CD4-positive, CD25-positive, alpha-beta regulatory T cell (primary cell): ENCODE results near the gene ZSWIM2. TPM values are rescaled to one million over a fixed set of nuclear protein-coding genes. Genes with fewer than 3 reads are reported as not detected.

Experiments used
- ATAC-seq, 2 donors: fragments of 150-1000 bp; cut with Tn5 transposase; one replicate each; pipeline ENCODE4 v1.10.0; 2021; ENCODE audit warnings: low read depth in 2 of 2, moderate number of reproducible peaks in 2 of 2, moderate library complexity in 1 of 2
- DNase-seq, 3 donors: peaks; one replicate each; pipeline versions ENCODE4 v3.0.0 to v3.0.0-alpha.2; 2012 to 2022; ENCODE audit warnings: mixed read lengths in 1 of 3
- H3K27ac ChIP-seq: one replicate; pipeline ENCODE4 v1.7.0; 2013; ENCODE audit warnings: mild to moderate bottlenecking, low read length; ENCODE audit not compliant: insufficient read depth, poor library complexity, severe bottlenecking
- H3K27me3 ChIP-seq: one replicate; pipeline ENCODE4 v1.7.0; 2013; ENCODE audit warnings: low read length; ENCODE audit not compliant: control insufficient read depth, insufficient read depth
- H3K36me3 ChIP-seq: one replicate; pipeline ENCODE4 v1.7.0; 2013; ENCODE audit warnings: mild to moderate bottlenecking, low read length, moderate library complexity; ENCODE audit not compliant: control insufficient read depth, insufficient read depth
- H3K4me1 ChIP-seq: 2 replicates; pipeline ENCODE4 v1.7.0; 2013; ENCODE audit warnings: mild to moderate bottlenecking, low read length; ENCODE audit not compliant: insufficient read depth, control insufficient read depth, poor library complexity, severe bottlenecking
- H3K4me3 ChIP-seq: one replicate; pipeline ENCODE4 v1.7.0; 2013; ENCODE audit warnings: low read depth, mild to moderate bottlenecking, low read length, moderate library complexity
- H3K9me3 ChIP-seq, 2 experiments: 1 replicate in 1 of 2; 2 replicates in 1 of 2; pipeline ENCODE4 v1.7.0; 2013; ENCODE audit warnings: low read length in 2 of 2, mild to moderate bottlenecking in 1 of 2, moderate library complexity in 1 of 2; ENCODE audit not compliant: control insufficient read depth in 2 of 2
- H3K27ac Mint-ChIP-seq, 3 donors: one replicate each; pipeline ENCODE4 v1.8.0; 2020 to 2022; ENCODE audit warnings: mild to moderate bottlenecking in 3 of 3, mixed read lengths in 3 of 3, moderate library complexity in 2 of 3
- H3K27me3 Mint-ChIP-seq: one replicate; pipeline ENCODE4 v1.8.0; 2022; ENCODE audit warnings: mild to moderate bottlenecking, mixed read lengths
- H3K36me3 Mint-ChIP-seq: one replicate; pipeline ENCODE4 v1.8.0; 2020; ENCODE audit warnings: mixed read lengths
- H3K4me1 Mint-ChIP-seq, 4 donors: one replicate each; pipeline ENCODE4 v1.8.0; 2020 to 2022; ENCODE audit warnings: mixed read lengths in 4 of 4, mild to moderate bottlenecking in 1 of 4
- H3K4me3 Mint-ChIP-seq, 4 donors: one replicate each; pipeline ENCODE4 v1.8.0; 2020 to 2022; ENCODE audit warnings: mild to moderate bottlenecking in 4 of 4, mixed read lengths in 4 of 4, moderate library complexity in 3 of 4
- H3K9me3 Mint-ChIP-seq, 7 donors: one replicate each; pipeline ENCODE4 v1.8.0; 2020 to 2022; ENCODE audit warnings: mixed read lengths in 7 of 7, mild to moderate bottlenecking in 3 of 7, moderate library complexity in 2 of 7
- polyA plus RNA-seq, 4 donors: library from polyadenylated mRNA; unstranded; fragments of 300-500 nt; fragmentation: Illumina TruSeq; gene quantifications; one replicate each; pipeline ENCODE4 v1.2.3, GENCODE V29; 2021
- total RNA-seq: library from RNA; stranded (reverse); gene quantifications from one replicate; pipeline ENCODE4 v1.2.3, GENCODE V29; 2022

Gene ZSWIM2
- total and polyA plus RNA-seq, 5 donors from 2014 or later: not detected

GRCh38 chr2:186784930-186785329 is 64.0 kb downstream of the ZSWIM2 start:
- Mint-ChIP-seq H3K4me3 (no peak overlapping the region), H3K9me3 (peaks cover 1 to 32% (median 9%) of the 10 kb centered on the region in 7 donors), H3K36me3 (no peaks in the 10 kb centered on the region), H3K27me3 (no peaks in the 10 kb centered on the region), H3K27ac (no peak overlapping the region), H3K4me1 (no peaks in the 10 kb centered on the region)
- H3K27me3 ChIP-seq: no peaks in the 10 kb centered on the region
- H3K27ac ChIP-seq: no peak overlapping the region
- H3K4me3 ChIP-seq: no peak overlapping the region
- DNase-seq: no peak
- ATAC-seq: no peak
- no peaks in the 10 kb centered on the region for H3K4me1 ChIP-seq
- H3K9me3 ChIP-seq: peaks cover 0 to 3% of the 10 kb centered on the region in 2 experiments
- no peaks in the 10 kb centered on the region for H3K36me3 ChIP-seq

- Mint-ChIP-seq H3K36me3 (no peaks in the 10 kb centered on the region), H3K4me3 (no peak overlapping the region), H3K27me3 (no peaks in the 10 kb centered on the region), H3K9me3 (peaks cover 1 to 27% (median 7%) of the 10 kb centered on the region in 7 donors), H3K27ac (no peak overlapping the region), H3K4me1 (no peaks in the 10 kb centered on the region)
- no peak overlapping the region for H3K4me3 ChIP-seq
- H3K27me3 ChIP-seq: no peaks in the 10 kb centered on the region
- no peaks in the 10 kb centered on the region for H3K4me1 ChIP-seq
- peaks cover 0 to 3% of the 10 kb centered on the region in 2 experiments for H3K9me3 ChIP-seq
- no peak overlapping the region for H3K27ac ChIP-seq
- H3K36me3 ChIP-seq: no peaks in the 10 kb centered on the region
- DNase-seq (no peak), ATAC-seq (no peak)
Observed at GRCh38 chr2:186783254-186783653, 65.7 kb downstream of the ZSWIM2 start.

GRCh38 chr2:186780701-186781316 is 68.2 kb downstream of the ZSWIM2 start:
- H3K27me3 ChIP-seq: no peaks in the 10 kb centered on the region
- Mint-ChIP-seq H3K4me3 (no peak overlapping the region), H3K36me3 (no peaks in the 10 kb centered on the region), H3K9me3 (peaks cover 0 to 25% (median 6%) of the 10 kb centered on the region in 7 donors), H3K27ac (no peak overlapping the region), H3K27me3 (no peaks in the 10 kb centered on the region), H3K4me1 (no peaks in the 10 kb centered on the region)
- no peak for DNase-seq
- H3K36me3 ChIP-seq: no peaks in the 10 kb centered on the region
- no peak overlapping the region for H3K27ac ChIP-seq
- no peak for ATAC-seq
- no peaks in the 10 kb centered on the region for H3K4me1 ChIP-seq
- no peak overlapping the region for H3K4me3 ChIP-seq
- peaks cover 0 to 1% of the 10 kb centered on the region in 2 experiments for H3K9me3 ChIP-seq

Other genes starting within 250 kb of the ZSWIM2 start
- gene FAM171B, start 155.1 kb downstream of the ZSWIM2 start, total RNA-seq: 0.44 TPM
- gene FAM171B, start 155.1 kb downstream of the ZSWIM2 start, polyA plus RNA-seq: not detected